Pulmonary artery endothelial cell (primary cell): ENCODE data around the gene LRRC8D. TPM values are rescaled to one million over a fixed set of nuclear protein-coding genes. Genes with fewer than 3 reads are reported as not detected.
"Not testable (repeated sequence)": the region's sequence is repeated elsewhere in the genome, so short reads cannot be mapped to it uniquely, and the experiment has no call there.

ENCODE experiments used
- DNase-seq: peaks from one replicate; pipeline ENCODE4 v3.0.0-alpha.2; 2011; ENCODE audit warnings: low read depth, low spot score
- total RNA-seq: library from RNA; depleted of rRNA; stranded (reverse); fragments of >200 nt; gene quantifications from 2 replicates; pipeline ENCODE4 v1.2.3, GENCODE V29; 2014

LRRC8D gene
- total RNA-seq, result 26.4 and 45.1 TPM in 2 replicates

DNA sequence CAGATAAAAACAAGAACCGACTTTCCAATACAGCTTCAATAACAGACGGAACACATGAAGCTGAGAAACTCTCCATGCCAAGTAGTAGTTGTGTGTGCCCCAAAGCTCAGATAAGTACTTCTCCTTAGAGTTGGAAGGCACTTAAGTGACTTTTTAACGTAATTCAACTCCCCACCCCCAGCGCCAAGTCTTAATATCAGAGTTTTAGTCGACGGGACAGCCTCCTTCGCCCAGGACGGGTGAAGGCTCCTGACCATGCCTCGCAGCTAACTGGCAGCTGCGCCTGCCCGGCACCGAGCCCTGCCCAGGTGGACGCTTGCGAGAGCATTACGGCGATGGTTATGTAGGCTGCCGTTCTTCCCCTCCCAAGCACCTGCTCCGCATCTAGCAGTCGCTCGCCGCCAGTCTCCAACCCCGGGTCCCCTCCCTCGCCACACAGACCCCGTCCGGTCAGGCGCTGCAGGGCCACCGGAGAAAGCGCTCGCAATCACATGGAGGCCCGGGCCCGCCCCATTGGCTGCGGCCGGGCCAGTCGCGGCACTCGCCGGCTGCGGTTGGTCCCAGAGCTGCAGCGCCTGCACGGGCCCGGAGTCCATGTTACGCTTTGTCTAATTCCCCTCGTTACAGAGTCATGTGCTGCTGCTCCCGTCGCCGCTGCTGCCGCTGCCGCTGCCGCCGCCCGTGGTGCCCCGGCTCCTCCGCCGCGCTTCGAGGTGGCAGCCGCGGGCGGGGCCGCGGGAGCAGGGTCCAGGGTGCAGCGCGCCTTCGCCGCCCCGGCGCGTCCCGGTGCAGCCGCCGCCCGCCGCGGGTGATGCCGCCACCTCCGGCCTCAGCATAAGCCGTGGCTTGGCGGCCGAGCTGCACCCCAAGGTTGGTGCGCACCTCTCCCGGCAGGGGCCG lies at the start of gene LRRC8D:
Gene LRRC8D, plus strand, starts transcription at position 611 of the 900 bp plus-strand sequence. CDS start 112,037 bp downstream, outside the sequence.
- DNase-seq, result peak; percentile 33

DNA sequence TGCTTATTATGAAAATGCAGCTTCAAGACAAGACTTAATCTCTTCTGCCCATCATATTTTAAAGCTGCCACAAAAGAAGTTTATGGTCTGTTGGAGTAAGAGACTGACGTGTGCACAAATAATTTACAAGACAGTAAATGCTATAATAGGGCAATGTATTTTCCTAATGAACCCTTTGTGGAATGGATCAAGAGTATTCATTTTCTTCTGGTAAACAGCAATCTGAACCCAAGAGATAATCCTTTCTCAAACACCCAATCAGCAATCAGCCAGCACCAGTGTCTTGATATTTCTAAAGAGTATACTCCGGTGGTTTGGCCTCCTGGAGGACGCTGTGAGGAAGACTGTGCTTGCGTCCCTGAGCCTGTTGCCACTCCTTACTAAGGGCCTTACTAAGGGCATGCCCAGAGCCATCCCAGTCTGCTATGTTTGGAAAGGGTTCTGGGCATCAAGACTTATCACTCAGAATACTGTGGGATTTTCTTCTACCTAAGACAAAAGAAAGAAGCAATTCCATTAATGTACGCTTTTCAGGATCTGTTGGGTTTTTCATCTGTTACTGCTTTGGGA lies 48.8 kb upstream of the LRRC8D start:
- DNase-seq, result no peak

DNA sequence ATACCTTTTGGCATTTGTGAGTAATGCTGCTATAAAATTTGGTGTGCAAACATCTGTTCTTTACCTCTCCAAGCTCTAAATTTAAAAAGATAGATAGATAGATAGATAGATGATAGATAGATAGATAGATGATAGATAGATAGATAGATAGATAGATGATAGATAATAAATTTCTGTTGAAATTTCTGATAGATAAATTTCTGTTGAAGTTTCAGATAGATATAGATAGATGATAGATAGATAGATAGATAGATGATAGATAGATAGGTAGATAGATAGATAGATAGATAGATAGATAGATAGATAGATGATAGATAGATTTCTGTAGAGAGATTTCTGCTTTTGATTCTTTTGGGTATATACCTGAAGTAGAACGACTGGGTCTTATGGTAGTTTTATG lies 44.7 kb upstream of the LRRC8D start:
- not testable (repeated sequence) for DNase-seq

DNA sequence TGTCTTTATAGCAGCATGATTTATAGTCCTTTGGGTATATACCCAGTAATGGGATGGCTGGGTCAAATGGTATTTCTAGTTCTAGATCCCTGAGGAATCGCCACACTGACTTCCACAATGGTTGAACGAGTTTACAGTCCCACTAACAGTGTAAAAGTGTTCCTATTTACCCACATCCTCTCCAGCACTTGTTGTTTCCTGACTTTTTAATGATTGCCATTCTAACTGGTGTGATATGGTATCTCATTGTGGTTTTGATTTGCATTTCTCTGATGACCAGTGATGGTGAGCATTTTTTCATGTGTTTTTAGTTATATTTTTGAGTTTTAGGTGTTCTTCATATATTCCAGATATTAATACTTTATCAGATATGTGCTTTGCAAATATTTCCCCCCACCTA lies 43.6 kb upstream of the LRRC8D start:
- DNase-seq, result not testable (repeated sequence)

DNA sequence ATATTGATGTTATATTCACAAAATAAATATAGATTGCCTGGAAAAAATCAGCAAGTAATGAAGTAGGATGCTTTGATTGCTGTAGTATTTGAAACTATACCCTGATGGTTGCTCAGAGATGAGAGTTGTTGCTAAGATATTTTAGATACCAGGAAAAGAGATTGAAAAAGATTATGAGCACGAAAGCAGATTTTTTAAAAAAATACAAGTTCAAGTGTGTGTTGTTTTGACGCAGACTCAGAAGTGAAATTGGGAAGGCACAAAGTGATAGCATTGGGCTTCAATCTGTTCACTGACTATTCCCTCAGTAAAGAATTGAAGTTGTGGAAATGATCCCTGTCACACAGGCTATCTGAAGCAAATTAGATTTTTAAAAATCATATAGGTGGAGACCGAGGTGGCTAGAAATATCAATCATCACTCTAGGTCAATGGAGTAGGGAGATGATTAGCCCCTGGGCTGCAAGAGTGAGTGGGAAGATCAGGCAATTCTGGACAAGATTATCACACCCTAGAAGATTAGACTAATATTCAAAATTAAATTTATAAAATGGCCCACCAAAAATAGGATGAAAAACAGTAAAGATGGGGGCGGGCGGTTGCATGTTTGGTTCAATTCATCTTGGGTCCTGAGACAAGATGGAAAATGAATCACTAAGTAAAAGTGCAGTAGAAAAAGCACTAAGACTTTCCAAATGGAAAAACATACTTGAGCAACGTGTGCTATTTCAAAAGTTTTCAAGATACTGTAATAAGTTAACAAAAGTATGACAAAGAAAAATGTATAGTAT lies 41.5 kb upstream of the LRRC8D start:
- no peak for DNase-seq

DNA sequence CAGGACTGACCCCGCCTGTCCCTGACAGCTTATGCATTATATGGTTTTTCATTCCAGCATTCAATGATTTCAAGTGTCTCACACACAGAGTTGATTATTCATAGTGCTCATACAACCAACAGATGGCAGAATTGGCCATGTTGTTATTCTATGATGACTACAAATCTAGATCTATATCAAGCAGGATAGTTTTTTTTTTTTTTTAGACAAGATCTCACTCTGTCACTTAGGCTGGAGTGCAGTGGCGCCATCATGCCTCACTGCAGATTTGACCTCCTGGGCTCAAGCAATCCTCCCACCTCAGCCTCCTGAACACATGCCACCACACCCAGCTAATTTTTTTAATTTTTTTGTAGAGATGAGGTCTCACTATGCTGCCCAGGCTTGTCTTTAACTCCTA lies 40.1 kb upstream of the LRRC8D start:
- DNase-seq, result no peak

DNA sequence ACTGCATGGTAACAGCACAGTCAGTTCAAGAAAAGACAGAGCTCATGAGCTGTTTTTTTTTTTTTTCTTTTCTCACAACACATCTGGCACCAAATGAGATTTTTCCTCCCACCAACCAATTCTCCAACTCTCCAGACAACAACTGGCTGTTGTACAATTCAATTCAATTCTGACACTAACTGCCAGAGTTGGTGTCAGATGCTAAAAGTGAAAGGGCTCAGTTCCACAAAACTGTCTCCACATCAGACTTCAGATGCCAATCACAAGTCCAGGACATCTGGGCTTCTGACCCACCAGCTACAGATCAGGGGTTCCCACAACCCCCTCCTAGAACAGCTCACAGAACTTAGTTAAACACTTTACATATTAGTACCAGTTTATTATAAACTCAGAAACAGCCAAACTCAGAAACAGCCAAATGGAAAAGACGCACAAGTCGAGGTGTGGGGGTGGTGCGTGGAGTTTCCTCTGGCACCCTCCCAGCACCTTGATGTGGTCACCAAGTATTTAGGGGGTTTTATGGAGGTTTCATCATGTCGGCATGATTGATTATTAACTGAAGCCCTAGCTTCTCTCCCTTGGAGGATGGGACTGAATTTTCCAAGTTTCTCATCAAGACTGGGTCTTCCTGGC lies 39.2 kb upstream of the LRRC8D start:
- no peak for DNase-seq

DNA sequence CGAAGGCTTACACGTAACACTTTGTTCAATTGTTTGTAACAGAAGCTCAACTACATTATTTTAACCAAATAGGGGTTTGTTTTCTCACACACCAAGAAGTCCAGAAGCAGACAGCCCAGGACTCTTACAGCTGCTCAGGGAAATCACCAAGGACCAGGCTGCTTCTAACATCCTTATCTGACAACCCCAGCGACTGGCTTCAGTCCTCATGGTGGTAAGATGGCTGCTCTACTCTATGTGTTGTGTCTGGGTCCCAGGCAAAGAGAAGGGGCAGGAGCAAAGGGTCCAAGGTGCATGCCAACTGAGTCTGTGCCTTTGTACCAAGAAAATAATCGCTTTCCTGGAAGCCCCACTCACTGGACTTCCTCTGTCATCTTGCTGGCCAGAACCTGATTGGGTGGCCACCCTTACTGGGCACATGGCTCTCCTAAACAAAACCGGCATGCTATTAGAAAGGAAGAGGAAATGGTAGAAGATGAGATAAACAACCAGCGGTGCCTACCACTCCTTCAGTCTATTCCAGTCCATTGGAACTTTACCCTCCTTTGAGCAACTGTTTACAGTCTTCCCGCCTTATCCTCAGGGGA lies 34.1 kb upstream of the LRRC8D start:
- DNase-seq, result no peak

DNA sequence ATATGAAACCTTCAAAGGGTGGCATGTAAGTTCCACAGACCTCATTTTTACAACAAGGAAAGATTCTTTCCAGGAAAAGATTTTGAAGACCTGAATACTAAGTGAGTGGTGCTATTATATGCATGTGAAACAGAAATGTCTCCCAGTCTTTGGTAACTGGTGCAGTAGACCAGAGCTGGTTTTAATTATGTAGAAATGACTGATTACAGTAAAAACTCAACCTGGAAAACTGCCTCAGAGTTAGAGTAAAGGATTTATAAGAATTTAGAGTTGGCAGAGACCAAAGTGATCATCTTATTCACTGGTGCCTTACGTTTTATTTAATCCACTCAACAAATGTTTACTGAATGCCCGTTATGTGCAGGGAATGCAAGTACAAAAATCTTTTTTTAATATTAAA lies 30.2 kb upstream of the LRRC8D start:
- DNase-seq, result no peak

DNA sequence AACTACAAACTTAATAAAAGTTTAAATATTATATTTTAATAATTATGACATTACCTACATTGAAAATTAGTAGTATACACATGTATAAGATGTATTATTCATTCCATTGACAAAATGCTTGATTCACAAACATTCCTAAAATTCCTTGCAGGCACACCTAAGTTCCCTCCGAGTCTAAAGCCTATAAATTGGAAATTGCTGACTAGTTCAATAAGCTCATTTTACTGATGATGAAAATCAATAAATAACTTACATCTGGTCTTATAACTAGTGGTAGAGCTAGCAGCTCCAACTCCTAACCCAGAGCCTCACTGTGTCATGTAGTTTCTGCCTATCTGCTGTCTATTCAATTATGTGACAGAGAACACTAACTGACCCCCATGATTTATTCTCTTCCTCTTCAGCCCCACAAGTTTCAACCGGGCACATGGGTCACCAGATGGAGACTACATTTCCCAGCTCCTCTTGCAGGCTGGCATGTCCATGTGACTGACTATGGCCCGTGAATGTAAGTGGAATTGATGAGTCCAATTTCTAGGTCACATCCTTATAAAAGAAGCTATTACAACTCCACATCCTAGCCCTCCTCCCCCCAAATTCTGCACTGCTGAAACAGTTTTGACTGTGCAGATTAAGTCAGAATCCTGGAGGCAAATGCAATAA lies 29.6 kb upstream of the LRRC8D start:
- DNase-seq, result no peak

DNA sequence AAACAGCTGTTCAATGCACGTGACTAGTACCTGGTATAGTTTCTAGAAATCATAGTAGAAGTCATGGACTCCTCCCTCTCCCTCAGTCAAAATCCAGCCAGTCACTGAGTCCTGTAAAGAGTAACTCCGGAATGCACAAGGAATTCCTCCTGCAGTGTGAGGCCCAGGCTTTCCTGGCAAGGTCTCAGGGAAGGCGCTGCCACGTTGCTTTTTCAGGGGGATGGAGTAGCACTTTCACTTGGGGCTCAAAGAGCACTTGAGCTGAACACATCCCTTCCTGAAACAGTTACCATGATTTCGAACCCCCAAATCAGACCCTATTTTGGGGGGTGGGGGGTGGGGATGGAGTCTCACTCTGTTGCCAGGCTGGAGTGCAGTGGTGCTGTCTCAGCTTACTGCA lies 26.4 kb upstream of the LRRC8D start:
- no peak for DNase-seq

DNA sequence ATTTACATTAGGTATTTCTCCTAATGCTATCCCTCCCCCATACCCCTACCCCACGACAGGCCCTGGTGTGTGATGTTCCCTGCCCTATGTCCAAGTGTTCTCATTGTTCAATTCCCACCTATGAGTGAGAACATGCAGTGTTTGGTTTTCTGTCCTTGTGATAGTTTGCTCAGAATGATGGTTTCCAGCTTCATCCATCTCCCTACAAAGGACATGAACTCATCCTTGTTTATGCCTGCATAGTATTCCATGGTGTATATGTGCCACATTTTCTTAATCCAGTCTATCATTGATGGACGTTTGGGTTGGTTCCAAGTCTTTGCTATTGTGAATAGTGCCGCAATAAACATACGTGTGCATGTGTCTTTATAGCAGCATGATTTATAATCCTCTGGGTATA lies 25.3 kb upstream of the LRRC8D start:
- DNase-seq, result not testable (repeated sequence)

DNA sequence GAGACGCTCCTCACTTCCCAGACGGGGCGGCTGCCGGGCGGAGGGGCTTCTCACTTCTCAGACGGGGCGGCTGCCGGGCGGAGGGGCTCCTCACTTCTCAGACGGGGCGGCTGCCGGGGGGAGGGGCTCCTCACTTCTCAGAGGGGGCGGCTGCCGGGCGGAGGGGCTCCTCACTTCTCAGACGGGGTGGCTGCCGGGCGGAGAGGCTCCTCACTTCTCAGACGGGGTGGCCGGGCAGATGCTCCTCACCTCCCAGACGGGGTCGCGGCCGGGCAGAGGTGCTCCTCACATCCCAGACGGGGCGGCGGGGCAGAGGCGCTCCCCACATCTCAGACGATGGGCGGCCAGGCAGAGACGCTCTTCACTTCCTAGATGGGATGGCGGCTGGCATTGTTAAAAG lies 23.0 kb upstream of the LRRC8D start:
- not testable (repeated sequence) for DNase-seq

DNA sequence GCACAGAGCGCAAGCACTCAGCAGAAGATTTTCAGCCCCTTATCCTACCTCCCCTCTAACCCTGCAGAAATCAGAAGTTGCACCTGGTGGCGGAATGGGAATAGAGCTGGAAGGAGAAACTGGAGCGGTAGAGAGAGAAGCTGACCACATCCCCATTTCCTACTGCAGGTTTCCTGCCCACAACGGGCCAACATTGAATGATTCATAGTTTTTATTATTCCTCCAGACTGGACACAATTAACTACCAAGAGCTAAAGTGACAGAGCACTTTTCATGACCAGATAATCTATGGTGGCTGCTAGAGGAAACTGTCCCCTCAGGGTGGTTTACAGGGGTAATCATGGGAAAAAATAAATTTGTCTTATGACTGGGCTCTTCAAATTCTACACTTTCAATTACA lies 21.3 kb upstream of the LRRC8D start:
- no peak for DNase-seq

DNA sequence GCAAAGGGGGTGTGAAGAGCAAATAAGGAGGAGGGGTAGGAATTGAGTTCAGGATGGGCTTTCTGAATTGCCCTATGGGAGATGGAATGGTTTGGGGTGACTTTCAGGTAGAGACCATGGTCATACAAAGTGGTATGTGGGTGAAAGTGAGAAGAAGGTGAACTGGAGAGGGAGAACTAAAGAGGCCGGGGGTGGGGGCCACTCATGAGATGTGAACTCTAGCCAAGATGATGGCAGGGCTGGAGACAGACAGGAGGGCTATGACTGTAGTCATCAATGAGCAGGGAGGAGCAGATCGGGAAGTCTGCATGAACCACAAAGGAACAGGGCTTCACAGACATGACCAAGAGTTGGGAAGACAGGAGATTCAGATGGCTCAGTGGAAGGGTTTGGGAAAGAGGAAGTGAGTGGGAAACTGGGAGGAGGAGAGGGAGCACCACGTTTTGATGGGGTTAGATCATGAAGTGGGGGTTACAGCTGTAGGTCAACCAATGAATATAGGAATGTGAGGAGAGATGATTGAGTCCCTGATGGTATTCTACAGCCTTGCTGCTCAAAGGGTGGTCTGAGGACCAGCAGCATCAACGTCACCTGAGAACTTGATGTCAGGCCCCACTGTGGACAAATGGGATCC lies 20.7 kb upstream of the LRRC8D start:
- DNase-seq, result no peak

DNA sequence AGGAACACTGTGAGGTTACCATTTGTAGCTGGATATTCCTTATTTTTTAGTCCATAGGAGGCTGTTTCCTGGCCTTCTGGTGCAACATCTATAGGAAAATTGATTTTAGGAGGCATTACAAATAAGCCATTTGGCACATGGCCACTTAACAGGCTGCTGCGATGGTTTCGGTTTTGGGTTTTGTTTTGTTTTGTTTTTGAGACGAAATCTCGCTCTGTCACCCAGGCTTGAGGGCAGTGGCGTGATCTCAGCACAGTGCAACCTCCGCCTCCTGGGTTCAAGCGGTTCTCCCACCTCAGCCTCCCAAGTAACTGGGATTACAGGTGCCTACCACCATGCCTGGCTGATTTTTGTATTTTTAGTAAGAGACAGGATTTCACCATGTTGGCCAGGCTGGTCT lies 20.1 kb upstream of the LRRC8D start:
- no peak for DNase-seq

DNA sequence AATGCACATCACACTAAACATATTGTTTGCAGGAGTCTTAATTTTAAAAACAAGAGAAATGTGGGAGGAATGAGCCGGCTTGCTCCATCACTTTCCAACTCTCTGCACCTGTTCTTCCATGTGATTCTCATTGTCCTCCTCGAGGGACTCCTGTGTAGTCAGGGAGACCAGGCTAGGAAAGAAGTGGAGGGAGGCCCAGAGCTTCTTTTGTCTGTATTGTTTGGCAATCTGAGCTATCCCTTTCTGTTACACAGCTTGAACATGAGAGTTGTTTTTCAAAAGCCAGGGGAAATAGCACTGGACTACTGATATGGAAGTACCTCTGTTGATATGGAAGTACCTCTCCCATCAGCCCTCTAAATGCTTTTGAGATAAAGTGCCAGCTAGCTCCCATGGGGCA lies 18.8 kb upstream of the LRRC8D start:
- no peak for DNase-seq

DNA sequence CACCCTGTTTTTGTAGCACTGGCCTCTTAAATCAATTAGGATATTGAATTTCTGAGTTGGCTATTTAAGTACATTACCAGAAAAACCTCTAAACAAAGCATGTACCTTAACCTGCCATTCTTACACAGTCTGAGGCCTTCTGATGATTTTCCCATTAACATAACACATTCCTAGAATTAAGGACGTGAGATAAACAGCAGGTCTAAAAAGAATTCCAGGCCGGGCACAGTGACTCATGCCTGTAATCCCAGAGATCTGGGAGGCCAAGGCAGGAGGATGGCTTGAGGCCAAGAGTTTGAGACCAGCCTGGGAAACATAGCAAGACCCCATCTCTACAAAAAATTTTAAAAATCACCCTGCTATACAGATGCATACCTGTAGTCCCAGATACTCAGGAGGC lies 18.0 kb upstream of the LRRC8D start:
- DNase-seq, result no peak

DNA sequence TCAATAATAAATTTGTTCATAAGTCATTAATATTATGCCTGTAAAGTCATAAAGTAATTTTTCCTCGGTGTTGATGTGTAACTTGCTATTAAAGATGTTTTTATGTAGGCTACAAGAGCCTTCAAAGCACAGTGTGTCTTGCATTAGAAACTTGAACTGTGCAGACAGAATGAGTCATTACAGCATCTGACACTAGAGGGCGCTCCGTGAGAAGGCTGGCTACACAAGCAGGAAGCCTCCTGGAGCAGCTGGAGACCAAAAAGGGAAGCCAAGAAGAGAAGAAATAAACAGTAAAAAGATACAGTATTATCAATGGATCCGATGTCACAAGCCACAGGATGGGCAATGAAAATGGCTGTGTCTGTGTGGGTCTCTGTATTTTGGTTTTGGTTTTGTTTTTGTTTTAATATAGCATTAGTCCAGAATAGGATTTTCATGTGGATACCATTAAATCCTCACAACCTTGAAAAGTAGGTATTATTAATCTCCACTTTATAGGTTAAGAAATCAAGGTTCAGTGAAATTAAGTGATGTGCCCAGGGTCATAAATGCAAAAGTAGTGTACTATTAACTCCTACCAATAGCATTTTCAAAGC lies 16.1 kb upstream of the LRRC8D start:
- DNase-seq, result peak; percentile 66

DNA sequence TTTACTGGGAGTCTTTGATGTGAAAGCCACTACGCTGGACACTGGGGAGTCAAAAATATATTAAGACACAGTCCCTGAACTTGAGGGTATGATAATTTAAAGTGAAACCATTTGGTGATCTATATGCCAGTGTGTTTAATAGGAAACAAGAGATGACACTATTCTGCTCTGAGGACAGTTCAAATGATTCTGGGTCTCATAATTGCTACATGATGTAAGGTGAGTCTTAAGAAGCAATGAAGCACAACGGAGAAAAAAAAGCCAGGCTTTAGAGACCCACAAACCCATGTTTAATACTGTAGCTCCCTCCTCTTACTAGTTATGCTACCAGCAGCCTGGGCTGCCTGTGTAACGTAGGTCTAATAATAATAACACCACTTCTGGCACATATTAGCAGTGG lies 14.2 kb upstream of the LRRC8D start:
- DNase-seq, result no peak
